Right kidney (tissue), 1 donor: ENCODE results near the gene ARHGAP22.

ENCODE experiments used
- DNase-seq: peaks from one replicate; pipeline ENCODE4 v3.0.0-alpha.2; 2016

ARHGAP22 gene

GRCh38 chr10:48582970-48583369 lies 21.9 kb downstream of the ARHGAP22 start:
- no peak for DNase-seq

DNA sequence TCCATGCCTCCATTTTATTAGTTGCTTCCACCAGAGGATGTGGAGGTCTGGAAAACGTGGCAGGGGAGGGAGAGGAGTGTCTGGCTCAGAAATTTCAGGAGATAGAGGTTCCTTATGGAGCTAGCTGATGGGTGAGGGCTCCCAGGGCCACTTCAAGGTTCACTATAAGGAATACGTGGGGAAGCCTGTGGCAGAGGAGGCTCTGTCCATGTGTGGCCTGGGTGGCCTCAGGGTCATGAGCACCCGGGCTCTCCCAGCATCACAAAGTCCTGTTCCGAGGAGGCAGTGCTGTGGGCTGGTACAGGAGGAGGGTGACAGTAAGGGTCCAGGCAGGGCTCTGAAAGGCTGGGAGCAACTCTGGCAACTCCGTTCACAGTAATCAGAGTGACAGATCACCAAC lies 24.6 kb downstream of the ARHGAP22 start:
- DNase-seq: no peak

DNA sequence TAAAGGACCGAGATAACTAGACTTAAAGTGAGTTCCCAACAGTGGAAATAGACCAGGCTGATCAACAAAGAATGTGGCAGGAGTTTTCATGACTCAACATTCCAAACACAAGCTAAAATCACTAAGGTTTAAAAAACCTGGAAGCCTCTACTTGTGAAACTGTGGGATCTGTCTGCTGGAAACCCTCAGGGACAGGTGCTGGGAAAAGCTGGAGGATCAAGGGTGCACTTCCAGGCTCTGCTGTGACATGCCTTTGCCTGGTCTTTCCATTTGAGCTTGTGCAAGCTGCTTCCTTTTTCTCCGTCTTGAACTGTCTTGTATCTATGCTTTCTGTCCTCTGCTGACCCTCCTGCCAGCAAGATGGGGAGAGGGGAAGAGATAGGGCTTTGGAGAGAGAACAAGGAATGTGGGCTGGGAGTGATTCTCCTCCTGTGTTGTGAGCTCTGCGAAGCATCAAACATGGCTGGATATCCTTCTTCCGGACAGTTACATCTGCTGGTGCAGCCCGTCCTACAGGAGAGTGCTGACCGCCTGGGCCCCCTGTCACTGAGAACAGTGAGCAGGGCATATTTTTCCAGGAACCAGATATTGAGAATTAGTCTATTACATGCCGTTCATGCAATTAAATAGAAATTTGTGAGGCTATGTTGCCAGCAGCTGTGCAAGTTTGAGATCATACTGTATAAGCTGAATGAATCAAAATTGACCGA lies 25.5 kb downstream of the ARHGAP22 start:
- DNase-seq: no peak

GRCh38 chr10:48577158-48577557 lies 27.7 kb downstream of the ARHGAP22 start:
- no peak for DNase-seq

GRCh38 chr10:48576501-48576900 lies 28.4 kb downstream of the ARHGAP22 start:
- no peak for DNase-seq

GRCh38 chr10:48575901-48576300 lies 29.0 kb downstream of the ARHGAP22 start:
- no peak for DNase-seq

- no peak for DNase-seq
These were observed 30.0 kb downstream of the ARHGAP22 start for GRCh38 chr10:48574817-48575380.

- no peak for DNase-seq
These were observed 30.5 kb downstream of the ARHGAP22 start for GRCh38 chr10:48574322-48574796.

- DNase-seq: no peak
These were observed 31.8 kb downstream of the ARHGAP22 start for GRCh38 chr10:48573045-48573444.

DNA sequence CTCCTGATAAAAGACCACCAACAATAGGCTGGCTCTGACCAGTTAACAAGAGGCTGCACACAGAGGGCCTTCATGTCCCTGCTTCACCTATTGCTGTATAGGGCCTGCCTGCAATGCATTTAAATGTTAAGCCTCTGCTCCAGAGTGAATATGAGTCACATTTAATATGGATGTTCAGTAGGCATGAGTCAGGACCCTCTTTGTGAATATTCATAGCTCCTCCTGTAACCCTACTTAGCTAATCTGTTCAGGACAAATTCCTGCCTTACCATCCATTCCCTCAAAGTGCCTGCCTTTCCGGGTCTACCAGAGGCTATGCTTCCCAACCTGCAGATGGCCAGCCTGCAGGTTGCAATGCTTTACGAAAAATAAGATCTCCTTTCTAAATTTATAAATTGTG lies 32.5 kb downstream of the ARHGAP22 start:
- no peak for DNase-seq

- no peak for DNase-seq
These were observed 36.3 kb downstream of the ARHGAP22 start for GRCh38 chr10:48568546-48568945.

GRCh38 chr10:48568131-48568530 lies 36.7 kb downstream of the ARHGAP22 start:
- DNase-seq: no peak

DNA sequence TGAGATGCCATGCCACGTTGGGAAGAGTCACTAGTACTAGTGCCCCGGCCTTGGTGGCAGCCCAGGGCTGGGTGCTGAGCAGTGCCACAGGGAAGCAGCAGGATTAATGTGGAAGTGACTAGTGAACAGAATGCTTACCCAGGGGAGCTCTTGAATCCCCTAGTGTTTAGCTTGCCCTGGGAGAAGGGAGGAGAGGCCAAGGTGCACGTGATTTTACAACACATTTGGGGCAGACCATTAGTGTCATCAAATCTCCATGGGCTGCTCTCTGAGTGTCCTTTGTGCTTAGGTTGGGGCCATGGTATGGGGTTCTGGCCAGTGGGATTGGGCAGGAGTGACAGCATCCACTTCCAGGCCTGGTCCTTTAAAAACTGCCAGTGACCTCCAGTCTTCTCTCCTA lies 37.5 kb downstream of the ARHGAP22 start:
- no peak for DNase-seq

- no peak for DNase-seq
These were observed 40.3 kb downstream of the ARHGAP22 start for GRCh38 chr10:48564466-48565160.

- no peak for DNase-seq
These were observed 47.3 kb downstream of the ARHGAP22 start for GRCh38 chr10:48557511-48558123.

GRCh38 chr10:48556713-48557112 lies 48.2 kb downstream of the ARHGAP22 start:
- no peak for DNase-seq

DNA sequence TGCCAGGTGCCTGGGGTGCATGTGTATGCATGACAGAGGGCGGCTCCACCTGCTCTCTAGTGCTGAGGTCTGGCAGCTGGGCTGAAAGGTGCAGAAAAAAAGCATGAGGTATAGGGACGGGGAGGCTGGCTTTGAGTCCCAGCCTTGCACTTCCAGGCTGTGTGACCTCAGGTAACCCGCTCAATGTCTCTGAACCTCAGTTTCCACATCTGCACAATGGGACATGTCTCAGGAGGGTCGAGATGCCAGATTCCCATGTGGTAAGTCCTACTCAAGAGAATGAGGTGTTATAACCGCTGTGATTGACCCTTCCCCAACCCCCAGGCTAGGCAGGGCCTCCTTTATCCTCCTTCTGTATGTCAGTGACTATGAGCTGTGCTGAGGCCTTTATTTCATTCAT lies 48.8 kb downstream of the ARHGAP22 start:
- DNase-seq: no peak

DNA sequence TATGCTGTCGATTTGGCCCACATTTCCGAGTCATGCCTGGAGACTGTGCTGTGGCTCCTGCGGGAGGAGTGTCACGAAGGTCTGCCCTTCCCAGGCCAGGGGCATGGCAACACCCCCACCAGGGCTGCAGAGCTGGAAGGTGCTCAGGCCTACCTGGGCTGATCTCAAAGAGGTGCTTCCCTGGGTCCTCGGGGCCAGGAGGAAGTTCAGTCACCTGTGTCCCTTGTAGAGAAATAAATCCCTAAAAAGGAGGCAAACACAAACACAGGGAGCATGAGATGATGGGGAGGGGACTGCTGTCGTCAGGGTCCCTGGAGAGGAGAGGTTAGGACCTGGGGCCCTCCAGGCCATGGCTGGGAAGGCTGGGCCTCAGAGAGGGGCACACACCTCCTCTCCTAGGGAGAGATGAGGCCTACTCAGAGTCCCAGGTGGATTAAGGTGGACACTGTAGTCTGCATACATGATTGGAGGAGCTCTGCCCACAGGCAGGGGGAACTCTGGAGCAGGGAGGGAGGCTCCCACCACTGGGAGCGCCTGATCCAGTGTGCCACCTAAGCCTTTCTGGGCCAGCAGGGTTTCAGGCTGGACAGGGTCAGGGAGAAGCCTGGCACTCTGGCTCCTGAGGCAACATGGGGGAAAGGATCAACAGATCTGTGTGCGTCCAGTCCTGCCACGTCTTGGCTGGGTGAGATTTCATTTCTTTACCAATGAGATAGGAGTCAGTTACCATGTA lies 49.4 kb downstream of the ARHGAP22 start:
- DNase-seq: no peak

DNA sequence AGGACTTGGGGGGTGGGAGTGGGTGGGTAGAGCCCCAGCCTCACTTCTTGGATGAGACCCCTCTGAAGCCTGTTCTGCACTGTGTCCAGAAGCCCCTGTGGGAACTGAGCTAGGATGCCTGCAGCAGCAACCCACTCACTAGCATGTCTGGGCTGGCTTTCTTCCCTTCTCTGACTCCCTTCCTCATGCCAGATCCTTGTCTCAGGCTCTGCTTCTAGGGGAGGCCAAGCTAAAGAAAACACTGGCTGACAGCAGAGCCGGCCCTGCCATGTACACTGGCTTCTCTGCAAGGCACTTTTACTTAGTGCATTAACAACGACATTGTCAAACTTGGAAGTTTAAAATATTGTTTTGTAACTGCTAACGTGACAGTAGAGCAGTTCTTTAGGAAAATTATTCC lies 50.2 kb downstream of the ARHGAP22 start:
- no peak for DNase-seq

GRCh38 chr10:48554246-48554645 lies 50.6 kb downstream of the ARHGAP22 start:
- DNase-seq: no peak

GRCh38 chr10:48552946-48553564 lies 51.8 kb downstream of the ARHGAP22 start:
- DNase-seq: no peak
